ENCODE results near the gene ITGAL.
"Not testable (repeated sequence)": the region's sequence is repeated elsewhere in the genome, so short reads cannot be mapped to it uniquely, and the experiment has no call there.

ITGAL gene

DNA sequence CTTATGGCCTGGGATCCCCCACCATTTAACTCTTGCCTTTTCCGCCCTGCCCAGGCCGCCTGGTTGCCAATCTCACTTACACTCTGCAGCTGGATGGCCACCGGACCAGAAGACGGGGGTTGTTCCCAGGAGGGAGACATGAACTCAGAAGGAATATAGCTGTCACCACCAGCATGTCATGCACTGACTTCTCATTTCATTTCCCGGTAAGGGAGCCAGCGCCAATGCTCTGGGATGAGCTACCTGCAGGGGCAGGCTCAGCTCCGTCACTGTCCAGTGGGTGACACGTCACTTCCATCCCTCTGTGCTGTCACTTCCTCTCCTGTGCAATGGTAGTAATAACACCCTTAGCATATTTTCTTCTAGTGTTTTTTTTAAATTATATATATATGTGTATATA lies 26.7 kb downstream of the ITGAL start:
- no peak for DNase-seq

DNA sequence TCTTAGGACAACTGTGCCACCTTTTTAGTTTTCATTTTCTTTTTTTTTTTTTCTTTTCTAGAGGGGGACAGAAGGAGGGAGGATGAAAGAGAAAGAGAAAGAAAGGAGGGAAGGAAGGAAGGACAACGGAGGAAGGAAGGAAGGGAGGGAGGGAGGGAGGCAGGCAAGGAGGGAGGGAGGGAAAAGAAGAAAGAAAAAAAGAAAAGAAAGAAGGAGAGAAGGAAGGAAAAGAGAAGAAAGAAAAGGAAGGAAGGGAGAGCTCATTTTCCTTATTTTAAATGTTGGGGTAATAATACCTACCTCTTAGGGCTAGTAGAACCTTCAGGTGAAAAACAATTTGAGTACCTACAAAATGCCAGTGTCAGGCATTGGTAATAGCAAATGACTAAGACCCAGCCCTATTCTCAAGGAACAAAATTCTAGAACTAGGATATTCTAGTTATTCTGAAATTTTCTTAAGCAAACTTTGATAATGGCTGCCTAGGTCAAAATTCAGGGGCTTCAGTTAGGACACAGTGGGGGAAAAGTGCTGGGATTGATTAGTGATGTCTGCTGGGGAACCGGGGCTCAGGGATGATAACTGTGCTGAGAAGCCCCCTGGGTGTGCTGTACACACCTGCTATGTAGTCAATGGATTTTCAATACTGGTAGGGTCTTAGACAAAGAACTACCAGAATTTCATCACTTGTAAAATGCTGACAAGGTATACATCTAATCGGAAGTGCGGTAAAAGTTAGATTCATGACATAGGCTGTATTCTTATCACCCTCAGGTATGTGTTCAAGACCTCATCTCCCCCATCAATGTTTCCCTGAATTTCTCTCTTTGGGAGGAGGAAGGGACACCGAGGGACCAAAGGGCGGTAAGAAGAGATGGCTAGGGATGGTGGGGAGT lies 31.1 kb downstream of the ITGAL start:
- DNase-seq = no peak

DNA sequence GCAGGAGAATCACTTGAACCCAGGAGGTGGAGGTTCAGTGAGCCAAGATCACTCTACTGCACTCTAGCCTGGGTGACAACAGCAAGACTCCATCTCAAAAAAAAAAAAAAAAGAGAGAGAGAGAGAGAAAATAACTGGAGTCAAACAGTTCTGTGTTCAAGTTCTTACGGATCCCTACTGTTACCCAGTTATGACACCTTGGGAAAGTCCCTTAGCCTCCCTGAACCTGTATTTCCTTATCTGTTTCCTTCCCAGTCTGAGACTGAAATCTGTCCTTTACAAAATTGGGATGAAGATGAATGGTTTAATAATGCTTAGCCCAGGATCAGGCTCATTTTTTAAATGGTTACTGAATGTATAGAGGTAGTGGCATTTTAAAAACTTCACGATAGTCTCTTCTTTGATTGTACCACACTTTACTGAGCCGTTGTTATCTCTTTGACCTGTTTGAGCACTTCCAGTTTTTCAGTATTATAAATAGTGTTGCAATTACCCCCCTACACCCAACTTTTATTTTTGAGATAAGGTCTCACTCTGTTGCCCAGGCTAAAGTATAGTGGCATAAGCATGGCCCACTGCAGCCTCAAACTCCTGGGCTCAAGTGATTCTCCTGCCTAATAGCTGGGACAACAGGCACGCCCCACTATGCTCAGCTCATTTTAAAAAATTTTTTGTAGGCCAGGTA lies 36.7 kb downstream of the ITGAL start:
- no peak for DNase-seq

DNA sequence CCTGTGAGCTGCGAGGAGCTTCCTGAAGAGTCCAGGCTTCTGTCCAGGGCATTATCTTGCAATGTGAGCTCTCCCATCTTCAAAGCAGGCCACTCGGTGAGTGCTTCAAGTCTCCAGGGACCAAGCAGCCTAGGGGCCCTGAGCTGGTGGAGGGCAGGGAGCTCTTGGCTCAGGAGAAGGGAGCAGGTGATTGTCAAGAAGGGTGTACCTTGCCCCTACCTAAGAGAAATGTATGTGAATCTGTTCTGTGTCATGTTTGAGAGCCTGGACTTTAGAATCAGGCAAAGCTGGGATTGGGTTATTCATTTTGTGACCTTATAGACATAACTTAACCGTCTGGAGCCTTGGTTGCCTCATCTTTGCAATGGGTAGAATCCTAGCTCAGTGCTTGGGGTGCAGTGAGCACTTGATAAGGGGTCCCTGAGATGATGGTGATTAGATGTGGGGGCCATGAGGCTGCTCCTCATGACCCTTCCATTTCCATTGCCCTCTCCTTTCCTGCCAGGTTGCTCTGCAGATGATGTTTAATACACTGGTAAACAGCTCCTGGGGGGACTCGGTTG lies 37.9 kb downstream of the ITGAL start:
- DNase-seq = no peak

DNA sequence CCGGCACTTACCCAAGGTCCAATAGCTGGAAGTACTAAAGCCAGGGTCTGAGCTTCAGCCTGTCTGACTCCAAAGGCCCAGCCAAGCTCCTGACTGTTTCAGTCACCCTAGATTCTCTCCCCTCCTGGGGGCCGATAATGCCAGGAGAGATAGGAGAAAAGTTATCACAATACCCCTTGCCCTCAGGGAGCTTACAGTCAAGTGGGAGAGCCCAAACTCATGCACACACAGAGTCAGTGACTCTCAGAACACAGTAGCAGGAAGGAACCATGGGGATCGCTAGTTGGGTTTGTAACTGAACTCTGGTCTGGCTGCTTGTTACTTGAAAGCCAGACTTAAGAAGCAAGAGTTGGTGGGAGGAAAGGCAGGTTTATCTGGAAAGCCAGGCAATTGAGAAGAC lies 39.0 kb downstream of the ITGAL start:
- no peak for DNase-seq

DNA sequence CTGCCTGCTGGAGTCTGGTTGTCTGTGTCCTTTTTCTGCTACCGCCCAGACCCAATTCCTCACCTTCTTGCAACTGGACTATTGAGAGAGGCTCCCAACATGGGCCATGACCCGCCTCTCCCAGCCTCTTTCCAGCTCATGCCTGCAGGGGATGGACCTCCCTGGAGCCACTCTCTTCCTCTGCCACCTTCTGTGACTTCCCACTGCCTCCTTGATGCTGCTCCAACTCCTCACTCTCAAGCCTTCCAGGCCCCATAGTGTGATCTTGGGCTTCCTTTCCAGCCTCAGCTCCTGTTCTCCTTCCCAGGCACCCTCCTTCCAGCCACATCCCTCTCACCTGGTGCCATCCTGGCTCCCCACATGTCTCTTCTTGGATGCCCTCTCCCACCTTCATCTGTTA lies 42.7 kb downstream of the ITGAL start:
- no peak for DNase-seq

DNA sequence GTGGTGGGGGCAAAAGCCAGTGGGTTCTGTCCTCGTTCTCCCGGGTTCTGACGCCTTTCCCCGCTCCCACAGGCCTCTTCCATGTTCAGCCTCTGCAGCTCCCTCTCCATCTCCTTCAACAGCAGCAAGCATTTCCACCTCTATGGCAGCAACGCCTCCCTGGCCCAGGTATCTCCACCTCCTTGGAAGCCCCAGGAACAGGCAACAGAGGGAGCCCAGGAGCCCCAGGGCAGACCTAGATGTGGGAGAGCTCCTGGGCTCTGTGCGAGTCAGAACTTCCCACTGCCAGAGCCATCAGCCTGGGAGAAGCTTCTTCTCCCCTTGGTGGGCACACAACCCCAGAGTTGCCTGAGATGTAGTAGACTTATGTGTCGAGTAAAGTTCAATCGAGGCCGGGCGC lies 46.0 kb downstream of the ITGAL start:
- DNase-seq = no peak

DNA sequence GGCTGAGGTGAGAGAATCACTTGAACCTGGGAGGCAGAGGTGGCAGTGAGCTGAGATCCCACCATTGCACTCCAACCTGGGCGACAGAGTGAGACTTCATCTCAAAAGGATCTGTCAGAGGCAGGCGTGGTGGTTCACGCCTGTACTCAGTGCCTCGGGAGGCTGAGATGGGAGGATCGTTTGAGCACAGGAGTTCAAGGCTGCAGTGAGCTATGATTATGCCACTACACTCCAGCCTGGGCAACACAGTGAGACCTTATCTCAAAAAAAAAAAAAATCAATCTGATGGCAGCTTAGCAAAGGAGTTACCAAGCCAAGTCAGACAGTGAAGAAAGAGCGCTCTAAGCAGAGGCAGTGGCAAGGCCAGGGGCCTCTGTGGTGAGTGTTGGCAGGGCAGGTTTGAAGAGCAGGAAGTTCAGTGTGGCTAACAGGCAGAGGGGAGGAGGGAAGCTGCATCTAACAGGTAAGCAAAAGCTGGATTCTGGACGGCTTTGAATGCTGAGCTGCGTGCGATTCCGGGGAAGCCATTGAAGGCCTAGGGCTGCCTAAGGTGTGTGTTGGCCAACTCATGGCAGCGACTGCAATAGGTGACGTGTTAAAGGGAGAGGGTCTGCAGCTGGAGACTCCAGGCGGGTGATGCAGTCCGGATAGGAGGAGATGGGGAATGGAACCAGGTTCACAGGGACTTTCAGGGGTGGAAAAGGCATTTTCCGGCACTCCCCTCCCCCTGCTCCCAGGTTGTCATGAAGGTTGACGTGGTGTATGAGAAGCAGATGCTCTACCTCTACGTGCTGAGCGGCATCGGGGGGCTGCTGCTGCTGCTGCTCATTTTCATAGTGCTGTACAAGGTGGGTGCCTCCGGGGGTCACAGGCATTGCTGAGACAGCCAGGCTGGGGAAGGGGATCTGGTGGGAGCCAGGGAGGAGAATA lies 46.8 kb downstream of the ITGAL start:
- DNase-seq = no peak

DNA sequence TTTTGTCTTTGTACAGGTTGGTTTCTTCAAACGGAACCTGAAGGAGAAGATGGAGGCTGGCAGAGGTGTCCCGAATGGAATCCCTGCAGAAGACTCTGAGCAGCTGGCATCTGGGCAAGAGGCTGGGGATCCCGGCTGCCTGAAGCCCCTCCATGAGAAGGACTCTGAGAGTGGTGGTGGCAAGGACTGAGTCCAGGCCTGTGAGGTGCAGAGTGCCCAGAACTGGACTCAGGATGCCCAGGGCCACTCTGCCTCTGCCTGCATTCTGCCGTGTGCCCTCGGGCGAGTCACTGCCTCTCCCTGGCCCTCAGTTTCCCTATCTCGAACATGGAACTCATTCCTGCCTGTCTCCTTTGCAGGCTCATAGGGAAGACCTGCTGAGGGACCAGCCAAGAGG lies 48.9 kb downstream of the ITGAL start:
- no peak for DNase-seq

DNA sequence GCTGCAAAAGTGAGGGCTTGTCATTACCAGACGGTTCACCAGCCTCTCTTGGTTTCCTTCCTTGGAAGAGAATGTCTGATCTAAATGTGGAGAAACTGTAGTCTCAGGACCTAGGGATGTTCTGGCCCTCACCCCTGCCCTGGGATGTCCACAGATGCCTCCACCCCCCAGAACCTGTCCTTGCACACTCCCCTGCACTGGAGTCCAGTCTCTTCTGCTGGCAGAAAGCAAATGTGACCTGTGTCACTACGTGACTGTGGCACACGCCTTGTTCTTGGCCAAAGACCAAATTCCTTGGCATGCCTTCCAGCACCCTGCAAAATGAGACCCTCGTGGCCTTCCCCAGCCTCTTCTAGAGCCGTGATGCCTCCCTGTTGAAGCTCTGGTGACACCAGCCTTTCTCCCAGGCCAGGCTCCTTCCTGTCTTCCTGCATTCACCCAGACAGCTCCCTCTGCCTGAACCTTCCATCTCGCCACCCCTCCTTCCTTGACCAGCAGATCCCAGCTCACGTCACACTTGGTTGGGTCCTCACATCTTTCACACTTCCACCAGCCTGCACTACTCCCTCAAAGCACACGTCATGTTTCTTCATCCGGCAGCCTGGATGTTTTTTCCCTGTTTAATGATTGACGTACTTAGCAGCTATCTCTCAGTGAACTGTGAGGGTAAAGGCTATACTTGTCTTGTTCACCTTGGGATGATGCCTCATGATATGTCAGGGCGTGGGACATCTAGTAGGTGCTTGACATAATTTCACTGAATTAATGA lies 49.5 kb downstream of the ITGAL start:
- DNase-seq = no peak

DNA sequence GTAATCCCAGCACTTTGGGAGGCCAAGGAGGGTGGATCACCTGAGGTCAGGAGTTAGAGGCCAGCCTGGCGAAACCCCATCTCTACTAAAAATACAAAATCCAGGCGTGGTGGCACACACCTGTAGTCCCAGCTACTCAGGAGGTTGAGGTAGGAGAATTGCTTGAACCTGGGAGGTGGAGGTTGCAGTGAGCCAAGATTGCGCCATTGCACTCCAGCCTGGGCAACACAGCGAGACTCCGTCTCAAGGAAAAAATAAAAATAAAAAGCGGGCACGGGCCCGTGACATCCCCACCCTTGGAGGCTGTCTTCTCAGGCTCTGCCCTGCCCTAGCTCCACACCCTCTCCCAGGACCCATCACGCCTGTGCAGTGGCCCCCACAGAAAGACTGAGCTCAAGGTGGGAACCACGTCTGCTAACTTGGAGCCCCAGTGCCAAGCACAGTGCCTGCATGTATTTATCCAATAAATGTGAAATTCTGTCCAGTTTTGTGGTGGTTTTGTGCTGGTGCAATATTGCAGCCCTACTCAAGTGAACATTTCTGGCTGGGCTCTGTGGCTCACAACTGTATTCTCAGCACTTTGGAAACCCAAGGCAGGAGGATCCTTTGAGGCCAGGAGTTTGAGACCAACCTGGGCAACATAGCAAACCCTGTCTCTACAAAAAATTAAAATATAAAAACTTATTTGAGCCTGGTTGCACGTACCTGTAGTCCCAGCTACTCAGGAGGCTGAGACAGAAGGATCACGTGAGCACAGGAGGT lies 50.3 kb downstream of the ITGAL start:
- DNase-seq = not testable (repeated sequence)

DNA sequence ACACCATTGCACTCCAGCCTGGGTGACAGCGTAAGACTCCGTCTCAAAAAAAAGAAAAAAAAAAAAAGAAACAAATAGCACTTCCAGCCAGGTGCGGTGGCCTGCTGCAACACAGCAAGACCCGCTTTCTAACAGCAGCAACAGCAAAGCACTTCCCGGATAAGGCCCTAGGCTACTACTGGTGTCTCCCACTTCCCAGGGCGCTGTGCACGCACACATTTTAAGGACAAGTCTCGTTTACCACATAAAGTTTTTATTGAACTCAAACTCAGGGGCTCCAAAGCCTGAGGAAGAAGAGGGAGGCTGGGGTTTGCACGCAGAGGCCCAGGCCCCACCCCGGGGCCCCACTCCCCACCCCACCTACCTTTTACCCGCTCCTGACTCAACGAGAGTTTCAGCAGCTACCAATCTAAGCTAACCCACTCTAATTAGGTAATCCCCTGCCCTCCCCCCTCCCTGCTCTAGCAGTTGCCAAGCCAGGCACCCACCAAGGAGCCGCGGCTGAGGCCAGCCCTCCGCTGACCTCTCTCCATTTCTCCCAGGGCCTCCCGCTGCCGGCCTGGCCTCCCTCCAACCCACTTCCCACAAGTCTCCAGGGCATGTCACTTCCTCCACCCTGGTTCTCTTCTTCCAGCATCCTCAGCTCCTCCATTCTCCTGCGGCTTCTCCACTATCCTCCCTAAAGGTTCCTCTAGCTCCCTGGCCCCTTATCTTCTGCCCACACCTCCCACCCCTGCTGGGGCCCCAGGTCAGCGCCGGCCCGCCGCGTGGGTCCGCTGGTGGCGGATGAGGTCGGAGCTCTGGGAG lies 51.4 kb downstream of the ITGAL start:
- DNase-seq = no peak

DNA sequence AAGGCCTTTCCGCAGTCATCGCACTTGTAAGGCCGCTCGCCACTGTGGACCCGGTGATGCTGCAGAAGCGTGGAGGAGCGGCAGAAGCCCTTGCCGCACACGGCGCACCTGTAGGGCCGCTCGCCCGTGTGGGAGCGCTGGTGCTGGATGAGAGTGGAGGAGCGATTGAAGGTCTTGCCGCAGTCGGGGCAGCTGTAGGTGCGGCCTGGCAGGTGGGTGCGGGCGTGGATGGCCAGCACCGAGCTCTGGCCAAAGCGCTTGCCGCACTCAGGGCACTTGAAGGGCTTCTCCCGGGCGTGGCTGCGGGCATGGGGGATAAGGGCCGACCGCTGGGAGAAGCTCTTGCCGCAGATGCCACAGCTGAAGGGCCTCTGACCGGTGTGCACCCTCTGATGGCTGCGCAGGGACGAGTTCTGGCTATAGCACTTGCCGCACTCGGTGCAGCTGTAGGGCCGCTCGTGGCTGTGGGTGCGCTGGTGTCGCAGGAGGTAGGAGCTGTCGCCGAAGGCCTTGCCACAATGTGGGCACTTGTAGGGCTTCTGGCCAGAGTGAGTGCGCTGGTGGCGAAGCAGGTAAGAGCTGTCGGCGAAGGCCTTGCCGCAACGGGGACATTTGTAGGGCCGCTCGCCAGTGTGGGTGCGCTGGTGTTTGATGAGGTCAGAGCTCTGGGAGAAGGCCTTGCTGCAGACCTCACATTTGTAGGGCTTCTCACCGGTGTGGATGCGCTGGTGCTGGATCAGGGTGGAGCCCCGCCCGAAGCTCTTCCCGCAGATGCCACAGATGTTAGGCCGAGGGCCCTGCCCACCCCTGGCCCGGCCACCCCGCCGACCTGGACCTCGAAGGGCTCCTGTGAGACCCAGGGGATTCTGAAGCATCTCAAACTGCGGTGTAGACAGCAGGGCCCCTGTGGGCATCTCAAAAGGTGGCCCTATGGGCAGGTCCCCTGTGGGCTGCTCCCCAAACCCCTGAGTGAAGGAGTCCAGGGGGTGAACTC lies 52.3 kb downstream of the ITGAL start:
- no peak for DNase-seq

DNA sequence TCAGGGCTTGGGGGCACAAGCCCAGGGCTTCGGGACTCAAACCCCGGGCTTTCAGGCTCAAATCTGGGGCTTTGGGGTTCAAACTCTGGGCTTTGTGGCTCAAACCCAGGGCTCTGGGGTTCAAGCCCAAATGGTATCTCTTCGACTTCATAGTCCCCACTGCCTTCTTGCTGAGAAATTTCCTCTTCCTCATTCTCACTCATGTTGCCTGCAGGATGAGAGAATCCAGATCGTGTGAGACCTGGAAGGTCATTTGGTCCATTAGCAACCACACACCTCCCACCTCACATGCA lies 53.2 kb downstream of the ITGAL start:
- no peak for DNase-seq

DNA sequence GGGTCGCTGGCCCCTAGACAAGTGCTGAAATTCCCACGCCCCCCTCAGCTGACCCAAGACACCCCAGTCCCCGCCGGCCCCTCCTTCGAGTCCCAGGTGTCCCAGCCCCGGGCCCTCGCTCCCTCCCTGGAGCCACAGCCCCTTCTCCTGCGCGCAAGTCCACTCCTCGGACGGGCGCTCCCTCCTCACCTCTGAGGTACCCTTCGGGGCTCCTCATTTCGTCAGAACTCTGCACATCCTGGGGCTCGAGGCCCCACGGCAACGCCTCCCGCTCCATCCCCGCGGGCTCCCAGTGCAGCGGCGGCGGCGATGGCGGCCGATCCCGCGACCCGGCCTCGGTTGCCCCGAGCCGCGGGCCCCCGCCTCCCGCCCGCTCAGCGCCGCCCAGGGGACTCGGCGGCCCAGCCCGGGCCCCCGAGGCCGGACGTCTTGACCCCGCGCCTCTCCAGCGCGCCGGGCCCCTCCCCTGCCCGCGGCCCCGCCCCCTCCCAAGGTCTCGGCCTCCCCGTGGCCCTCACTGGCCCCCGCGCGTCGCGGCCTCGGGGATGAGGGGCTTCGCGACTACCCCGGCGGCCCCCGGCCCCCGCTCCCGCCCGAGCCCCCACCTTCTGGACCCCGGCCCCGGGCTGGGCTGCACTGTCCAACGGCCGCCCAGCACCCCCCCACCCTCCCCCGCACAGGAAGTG lies 53.7 kb downstream of the ITGAL start, which contains the start of gene ZNF768:
Gene ZNF768 (minus strand): TSS at position 430 of the 686 bp plus-strand sequence. CDS start 153 bp downstream, at position 277.
- no peak for DNase-seq

DNA sequence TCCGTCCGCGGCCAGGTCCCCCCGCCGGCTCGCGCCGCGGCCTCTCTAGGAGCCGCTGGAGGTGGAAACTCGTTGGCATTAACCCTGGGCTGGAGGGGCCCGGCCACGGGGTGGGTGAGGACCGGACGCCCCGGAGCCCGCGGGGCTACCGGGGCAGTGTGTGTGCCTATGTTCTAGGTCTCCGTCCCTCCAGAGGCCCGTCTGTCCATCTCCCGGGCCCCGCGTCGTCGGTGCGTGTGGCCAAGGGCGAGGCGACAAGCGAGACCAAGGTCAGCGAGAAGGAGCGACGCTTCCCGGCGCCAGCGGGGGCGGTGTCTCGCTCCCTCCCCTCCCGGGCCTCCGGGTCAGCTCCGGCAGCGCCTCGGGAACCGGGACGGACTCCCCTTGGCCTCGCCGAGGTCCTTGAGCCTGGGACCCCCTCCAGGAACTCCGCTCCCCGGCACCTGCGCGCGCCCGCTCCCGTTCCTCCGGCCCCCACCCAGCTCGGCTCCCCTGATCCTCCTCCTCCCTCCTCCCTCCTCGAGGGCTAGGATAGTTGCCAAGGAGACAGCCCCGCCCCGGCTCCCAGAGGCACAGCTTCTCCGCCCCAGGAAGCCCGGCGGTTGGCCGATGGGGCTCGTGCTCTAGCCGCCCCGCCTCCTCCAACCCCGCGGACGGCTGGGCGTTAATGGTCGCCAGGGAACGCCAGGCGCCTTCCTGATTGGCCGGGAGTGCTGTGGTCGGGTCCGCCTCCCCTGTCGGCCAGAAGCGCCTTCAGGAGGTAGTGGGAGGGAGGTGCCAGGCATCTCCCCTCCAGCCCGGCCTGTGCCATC lies 54.5 kb downstream of the ITGAL start:
- peak; percentile 99 for DNase-seq

DNA sequence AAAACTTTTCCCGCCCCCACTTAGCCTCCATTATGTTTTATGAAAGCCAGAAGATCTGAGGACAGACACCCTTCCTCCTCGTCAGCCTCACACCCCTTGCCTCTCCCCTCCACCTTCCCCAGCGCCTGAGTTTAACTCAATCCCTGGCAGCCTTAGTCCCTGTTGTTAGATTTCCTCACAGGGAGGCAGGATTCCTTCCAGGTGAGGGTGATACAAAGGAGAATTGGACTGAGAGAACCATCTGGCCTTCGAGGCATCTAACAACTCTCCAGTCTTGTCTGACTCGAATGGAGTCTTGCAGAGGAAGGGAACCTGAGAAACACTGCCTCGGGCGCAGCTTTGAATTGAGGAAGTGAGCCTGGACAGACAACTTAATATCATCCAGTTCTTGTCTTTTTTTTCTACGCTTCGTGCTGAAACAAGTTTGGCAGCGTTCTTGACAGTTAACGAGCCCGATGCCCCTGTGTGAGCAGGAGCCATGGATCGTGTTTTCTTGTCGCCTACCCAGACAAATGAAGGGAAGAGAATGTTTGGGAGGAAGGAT lies 55.2 kb downstream of the ITGAL start:
- DNase-seq = no peak

All from COR-L47 (cell line).